ENCODE results near the gene MSL3.

DNA sequence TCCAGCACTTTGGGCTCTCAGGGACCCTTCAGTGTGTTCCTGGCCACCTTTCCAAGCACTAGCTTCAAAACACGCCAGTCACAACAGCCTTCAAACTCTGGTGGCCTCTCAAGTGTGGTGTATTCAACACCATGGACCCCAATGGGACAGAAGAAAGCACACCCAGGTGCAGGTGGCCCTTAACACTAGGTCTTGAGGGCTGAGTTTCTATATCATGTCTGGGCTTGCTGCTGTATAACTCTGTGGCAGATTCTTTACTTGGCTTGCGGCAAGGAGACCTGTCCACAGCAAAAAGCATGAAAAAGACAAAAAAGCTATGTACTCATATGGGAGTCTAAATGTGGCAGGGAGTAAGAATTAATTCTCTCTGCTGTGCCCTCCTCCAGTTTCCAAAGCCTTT lies 23.1 kb downstream of the MSL3 start:
- TF ChIP-seq, protein P1, sequence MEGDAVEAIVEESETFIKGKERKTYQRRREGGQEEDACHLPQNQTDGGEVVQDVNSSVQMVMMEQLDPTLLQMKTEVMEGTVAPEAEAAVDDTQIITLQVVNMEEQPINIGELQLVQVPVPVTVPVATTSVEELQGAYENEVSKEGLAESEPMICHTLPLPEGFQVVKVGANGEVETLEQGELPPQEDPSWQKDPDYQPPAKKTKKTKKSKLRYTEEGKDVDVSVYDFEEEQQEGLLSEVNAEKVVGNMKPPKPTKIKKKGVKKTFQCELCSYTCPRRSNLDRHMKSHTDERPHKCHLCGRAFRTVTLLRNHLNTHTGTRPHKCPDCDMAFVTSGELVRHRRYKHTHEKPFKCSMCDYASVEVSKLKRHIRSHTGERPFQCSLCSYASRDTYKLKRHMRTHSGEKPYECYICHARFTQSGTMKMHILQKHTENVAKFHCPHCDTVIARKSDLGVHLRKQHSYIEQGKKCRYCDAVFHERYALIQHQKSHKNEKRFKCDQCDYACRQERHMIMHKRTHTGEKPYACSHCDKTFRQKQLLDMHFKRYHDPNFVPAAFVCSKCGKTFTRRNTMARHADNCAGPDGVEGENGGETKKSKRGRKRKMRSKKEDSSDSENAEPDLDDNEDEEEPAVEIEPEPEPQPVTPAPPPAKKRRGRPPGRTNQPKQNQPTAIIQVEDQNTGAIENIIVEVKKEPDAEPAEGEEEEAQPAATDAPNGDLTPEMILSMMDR (IDR thresholded peaks at IDR 0.05): no peak
- no peak for TF ChIP-seq EZH2 (IDR thresholded peaks at IDR 0.05)
